ENCODE data around the gene OTOG. TPM values are rescaled to one million over a fixed set of nuclear protein-coding genes. Genes with fewer than 3 reads are reported as not detected.
A peak's percentile ranks its signal among the peaks of the same experiment; 100 is the strongest.

The OTOG gene
- total and polyA plus RNA-seq, 12 donors, result not detected

DNA sequence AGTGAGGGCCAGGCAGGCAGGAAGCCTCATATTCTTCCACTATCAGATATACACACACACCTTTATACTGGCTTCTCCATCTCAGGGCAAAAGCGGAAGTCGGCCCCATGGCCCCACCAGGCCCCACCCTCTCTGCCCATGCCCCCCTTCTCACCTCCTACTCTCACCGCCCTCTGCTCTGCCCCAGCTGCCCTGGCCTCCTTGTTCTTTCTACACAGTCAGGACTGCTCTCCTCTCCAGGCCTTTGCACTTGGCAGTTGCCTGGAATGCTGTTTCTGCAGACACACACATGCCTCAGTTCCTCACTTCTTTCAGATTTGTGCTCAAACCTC is 25.3 kb downstream of the OTOG start:
- 50 to 75% (median 64%) methylated on average over 3 of the region's 3 CpGs for WGBS, 4 donors
- Histone ChIP-seq H3K36me3 (replicated peaks in 1 of 2) (no peaks in the 10 kb centered on the region), H3K9me3 (replicated peaks in 1 of 3) (no peaks in the 10 kb centered on the region), H3K27me3 (no peaks in the 10 kb centered on the region), H3K4me3 (no peak overlapping the region), H3K4me1 (replicated peaks in 1 of 2) (no peaks in the 10 kb centered on the region), H3K27ac (no peak overlapping the region)
- intact Hi-C loops (cut with DNase I), result no loop called here
- no peak for DNase-seq
- TF ChIP-seq, protein P1, sequence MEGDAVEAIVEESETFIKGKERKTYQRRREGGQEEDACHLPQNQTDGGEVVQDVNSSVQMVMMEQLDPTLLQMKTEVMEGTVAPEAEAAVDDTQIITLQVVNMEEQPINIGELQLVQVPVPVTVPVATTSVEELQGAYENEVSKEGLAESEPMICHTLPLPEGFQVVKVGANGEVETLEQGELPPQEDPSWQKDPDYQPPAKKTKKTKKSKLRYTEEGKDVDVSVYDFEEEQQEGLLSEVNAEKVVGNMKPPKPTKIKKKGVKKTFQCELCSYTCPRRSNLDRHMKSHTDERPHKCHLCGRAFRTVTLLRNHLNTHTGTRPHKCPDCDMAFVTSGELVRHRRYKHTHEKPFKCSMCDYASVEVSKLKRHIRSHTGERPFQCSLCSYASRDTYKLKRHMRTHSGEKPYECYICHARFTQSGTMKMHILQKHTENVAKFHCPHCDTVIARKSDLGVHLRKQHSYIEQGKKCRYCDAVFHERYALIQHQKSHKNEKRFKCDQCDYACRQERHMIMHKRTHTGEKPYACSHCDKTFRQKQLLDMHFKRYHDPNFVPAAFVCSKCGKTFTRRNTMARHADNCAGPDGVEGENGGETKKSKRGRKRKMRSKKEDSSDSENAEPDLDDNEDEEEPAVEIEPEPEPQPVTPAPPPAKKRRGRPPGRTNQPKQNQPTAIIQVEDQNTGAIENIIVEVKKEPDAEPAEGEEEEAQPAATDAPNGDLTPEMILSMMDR (IDR thresholded peaks at IDR 0.05), result no peak
- TF ChIP-seq POLR2A (IDR thresholded peaks at IDR 0.05), result no peak

DNA sequence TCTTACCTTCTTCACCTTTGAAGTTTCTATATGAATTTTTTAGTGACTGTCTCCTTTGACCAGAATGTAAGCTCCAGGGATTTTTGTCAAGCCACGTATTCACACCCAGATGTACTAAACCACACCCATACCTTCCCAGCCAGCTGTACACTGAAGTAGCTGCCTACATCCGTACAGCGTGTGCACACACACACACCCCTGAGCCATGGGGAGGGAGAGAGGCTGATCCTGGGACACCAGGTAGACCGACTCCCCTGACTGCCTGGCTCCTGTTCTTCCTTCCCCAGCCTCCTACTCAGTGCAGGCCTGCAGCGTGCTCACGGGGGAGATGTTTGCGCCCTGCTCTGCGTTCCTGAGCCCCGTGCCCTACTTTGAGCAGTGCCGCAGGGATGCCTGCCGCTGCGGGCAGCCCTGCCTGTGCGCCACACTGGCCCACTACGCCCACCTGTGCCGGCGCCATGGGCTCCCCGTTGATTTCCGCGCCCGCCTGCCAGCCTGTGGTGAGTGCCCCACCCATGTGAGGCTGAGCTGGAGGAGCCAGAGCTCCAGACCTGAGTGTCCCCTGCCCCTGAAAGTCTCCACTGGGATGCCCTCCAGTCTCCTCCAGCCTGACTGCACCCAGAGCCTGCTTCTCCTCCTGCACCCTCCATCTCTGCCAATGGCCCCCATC is 25.9 kb downstream of the OTOG start:
- Histone ChIP-seq H3K4me1 (replicated peaks in 1 of 2) (no peaks in the 10 kb centered on the region), H3K4me3 (no peak overlapping the region), H3K9me3 (replicated peaks in 1 of 3) (no peaks in the 10 kb centered on the region), H3K27me3 (no peaks in the 10 kb centered on the region), H3K27ac (no peak overlapping the region), H3K36me3 (replicated peaks in 1 of 2) (no peaks in the 10 kb centered on the region)
- intact Hi-C loops (cut with DNase I), result no loop called here
- TF ChIP-seq, protein P1 (IDR thresholded peaks at IDR 0.05), result no peak
- no peak for TF ChIP-seq POLR2A (IDR thresholded peaks at IDR 0.05)
- 91 to 97% (median 92%) methylated on average over 8 to 20 of the region's 20 CpGs for WGBS, 4 donors
- DNase-seq, result peak in 1 of 7 donors; percentile 6

GRCh38 chr11:17573526-17573925 is 26.5 kb downstream of the OTOG start:
- Histone ChIP-seq H3K4me3 (no peak overlapping the region), H3K36me3 (replicated peaks in 1 of 2) (no peaks in the 10 kb centered on the region), H3K4me1 (replicated peaks in 1 of 2) (no peaks in the 10 kb centered on the region), H3K27ac (no peak overlapping the region), H3K9me3 (replicated peaks in 1 of 3) (no peaks in the 10 kb centered on the region), H3K27me3 (no peaks in the 10 kb centered on the region)
- peak in 1 of 7 donors; percentile 9 for DNase-seq
- intact Hi-C loops (cut with DNase I), result no loop called here
- 86 to 95% (median 92%) methylated on average over 3 of the region's 3 CpGs for WGBS, 4 donors
- TF ChIP-seq, protein P1 (IDR thresholded peaks at IDR 0.05), result no peak
- no peak for TF ChIP-seq POLR2A (IDR thresholded peaks at IDR 0.05)

GRCh38 chr11:17574141-17575091 is 27.4 kb downstream of the OTOG start:
- 85 to 97% (median 90%) methylated on average over 6 to 9 of the region's 9 CpGs for WGBS, 4 donors
- DNase-seq, result no peak
- intact Hi-C loops (cut with DNase I), result no loop called here

More at GRCh38 chr11:17574141-17575091, 27.4 kb downstream of the OTOG start:
- H3K4me1 ChIP-seq (replicated peaks in 1 of 2), result no peaks in the 10 kb centered on the region
- H3K27ac ChIP-seq, result no peak overlapping the region
- no peaks in the 10 kb centered on the region for H3K27me3 ChIP-seq
- no peaks in the 10 kb centered on the region for H3K36me3 ChIP-seq (replicated peaks in 1 of 2)
- no peak for TF ChIP-seq POLR2A (IDR thresholded peaks at IDR 0.05)
- TF ChIP-seq, protein P1 (IDR thresholded peaks at IDR 0.05), result no peak
- H3K4me3 ChIP-seq, result no peak overlapping the region
- H3K9me3 ChIP-seq (replicated peaks in 1 of 3), result no peaks in the 10 kb centered on the region
